ENCODE measurements around the gene SORD.
"Not testable (repeated sequence)": the region's sequence is repeated elsewhere in the genome, so short reads cannot be mapped to it uniquely, and the experiment has no call there.

The SORD gene

DNA sequence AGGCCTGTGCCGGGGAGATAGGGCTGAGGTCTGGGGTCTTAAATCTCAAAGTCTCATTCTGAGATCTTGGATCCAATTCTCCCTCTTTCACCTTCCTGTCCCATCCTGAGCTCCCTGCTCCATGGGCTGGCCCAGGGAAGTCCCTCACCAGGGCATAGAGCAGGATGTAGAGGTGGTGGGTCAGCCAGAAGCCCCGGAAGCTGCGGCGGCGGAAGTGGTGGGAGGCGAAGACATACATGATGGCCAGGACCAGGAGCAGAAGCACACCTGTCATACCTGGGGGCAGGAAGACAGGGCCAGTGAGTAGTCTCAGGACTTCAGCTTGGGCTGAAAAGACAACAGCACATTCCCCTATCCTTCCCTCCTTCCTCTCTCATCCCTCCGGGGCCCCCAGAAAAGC lies 74.5 kb downstream of the SORD start:
- no peak for DNase-seq (ENCODE audit: low read depth in 2 of 2)

GRCh38 chr15:45099549-45100165 lies 76.7 kb downstream of the SORD start:
- DNase-seq (ENCODE audit: low read depth in 2 of 2) = no peak

DNA sequence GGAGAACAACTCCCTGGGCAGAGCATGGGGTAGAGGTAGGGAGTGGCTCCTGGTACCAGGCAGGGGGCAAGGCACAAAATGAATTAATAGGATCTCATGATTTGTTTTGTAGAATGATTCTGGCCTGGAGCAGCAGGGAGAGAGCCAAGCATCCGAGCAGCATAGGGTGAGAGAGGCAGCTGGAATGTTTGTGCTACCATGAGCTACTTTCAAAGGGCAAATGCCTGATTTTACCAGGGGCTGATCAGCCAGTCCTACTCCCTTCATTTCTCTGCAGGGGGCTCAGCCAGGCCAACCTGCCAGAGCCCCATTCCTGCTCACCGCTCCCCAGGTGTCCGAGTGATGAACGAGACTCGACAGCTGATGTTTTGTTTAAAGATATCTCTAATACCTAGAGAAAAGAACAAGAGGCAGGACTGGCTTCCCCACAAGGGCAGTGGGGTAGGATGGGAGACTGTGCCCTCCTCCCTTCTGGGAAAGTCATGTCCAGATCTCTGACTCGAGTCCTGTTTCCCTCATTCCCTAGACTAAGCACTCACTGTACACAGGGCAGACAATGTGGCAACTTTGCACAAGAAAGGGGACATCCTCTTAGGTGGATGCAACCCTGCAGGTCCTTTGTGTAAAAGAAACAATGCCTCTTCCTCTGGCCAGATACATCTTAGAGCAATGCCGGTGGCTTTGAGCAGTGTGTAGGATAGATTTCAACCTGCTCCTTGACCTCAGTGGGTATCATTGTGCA lies 78.1 kb downstream of the SORD start:
- no peak for DNase-seq (ENCODE audit: low read depth in 2 of 2)

DNA sequence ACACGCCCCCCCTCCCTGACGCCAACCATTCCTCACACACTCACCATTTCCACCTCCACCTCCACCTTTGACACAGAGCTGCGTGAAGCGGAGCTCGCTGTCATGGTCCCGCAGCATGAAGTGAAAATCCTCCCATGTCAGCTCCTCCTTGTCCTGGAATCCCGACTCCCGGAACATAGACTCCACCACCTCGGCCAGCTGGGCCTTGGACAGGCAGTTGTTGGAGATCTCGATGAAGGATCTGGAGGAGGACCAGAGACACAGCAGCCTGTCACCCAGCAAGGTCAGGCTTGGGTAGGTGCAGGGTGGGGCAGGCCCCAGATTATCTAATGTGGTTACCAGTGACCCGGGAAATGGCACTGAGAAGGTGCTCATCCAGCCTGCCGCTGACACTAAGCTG lies 78.8 kb downstream of the SORD start:
- DNase-seq (ENCODE audit: low read depth in 2 of 2) = no peak

DNA sequence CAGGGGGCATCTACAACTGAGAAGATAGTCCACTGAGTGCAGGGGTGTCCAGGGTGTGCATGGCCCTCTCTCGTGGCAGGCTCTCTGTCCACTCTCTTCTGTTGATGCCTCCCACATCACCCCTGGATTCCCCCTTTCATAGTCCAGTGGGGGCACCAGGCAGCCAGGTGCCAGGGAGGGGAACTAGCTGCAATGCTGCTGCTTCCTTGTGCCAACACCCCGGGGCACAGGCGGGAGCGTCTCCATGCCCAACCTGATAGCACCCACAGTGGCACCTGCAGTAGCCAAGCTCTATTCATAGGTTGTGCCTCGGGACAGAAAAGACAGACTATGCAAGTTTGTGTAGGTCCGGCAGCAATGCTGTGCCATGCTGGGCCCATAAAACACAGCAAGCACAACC lies 79.2 kb downstream of the SORD start:
- no peak for DNase-seq (ENCODE audit: low read depth in 2 of 2)

- not testable (repeated sequence) for DNase-seq (ENCODE audit: low read depth in 2 of 2)
Observed at GRCh38 chr15:45104170-45104569, 81.2 kb downstream of the SORD start.

DNA sequence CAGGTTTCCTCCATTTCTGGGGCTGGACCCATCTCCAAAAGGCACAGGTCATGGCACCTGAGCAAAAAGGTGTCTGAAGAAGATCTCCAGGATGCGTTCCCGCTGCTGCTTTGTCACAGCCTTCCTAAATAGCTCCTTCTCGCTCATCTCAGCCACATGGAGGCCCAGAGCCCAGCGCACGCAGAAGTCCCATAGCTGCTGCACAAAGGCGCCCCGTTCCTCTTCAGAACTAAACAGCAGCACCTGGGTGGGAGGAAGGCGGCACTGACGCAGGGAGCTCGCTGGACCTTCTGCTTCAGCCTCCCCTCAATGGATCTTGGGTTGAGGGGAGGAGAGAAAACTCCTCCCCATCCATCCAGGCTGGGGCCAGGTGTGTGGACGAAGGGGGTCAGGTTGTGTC lies 82.6 kb downstream of the SORD start:
- DNase-seq (ENCODE audit: low read depth in 2 of 2) = no peak

- no peak for DNase-seq (ENCODE audit: low read depth in 2 of 2)
Observed at GRCh38 chr15:45106002-45106790, 83.2 kb downstream of the SORD start.

GRCh38 chr15:45107941-45108630 lies 85.1 kb downstream of the SORD start:
- no peak for DNase-seq (ENCODE audit: low read depth in 2 of 2)

DNA sequence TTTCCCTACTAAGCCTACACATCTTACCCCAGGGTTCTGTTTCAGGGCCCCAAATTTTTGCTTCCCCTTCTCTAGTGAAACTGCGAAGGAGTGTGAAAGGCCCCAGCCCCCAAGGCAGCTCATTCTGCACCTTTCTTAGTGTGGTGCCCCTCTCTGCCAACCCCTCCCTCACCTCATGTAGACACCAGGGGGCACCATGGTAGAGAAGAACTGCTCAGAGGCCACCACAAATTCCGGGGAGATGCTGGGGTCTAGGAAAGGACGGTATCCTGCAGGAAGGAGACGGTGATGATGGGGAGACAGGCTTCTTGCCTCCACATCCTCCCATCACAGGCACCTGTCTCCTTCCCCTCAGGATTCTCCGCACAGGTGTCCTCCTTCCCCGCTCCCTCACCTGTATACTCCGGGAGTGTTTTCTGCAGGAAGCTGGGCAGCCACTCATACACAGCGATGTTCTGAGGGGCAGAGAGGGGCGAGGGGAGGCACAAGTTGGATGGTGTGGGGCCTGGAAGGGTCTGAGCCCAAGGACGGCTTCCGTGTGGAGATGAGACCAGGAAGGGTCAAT lies 87.3 kb downstream of the SORD start:
- no peak for DNase-seq (ENCODE audit: low read depth in 2 of 2)

DNA sequence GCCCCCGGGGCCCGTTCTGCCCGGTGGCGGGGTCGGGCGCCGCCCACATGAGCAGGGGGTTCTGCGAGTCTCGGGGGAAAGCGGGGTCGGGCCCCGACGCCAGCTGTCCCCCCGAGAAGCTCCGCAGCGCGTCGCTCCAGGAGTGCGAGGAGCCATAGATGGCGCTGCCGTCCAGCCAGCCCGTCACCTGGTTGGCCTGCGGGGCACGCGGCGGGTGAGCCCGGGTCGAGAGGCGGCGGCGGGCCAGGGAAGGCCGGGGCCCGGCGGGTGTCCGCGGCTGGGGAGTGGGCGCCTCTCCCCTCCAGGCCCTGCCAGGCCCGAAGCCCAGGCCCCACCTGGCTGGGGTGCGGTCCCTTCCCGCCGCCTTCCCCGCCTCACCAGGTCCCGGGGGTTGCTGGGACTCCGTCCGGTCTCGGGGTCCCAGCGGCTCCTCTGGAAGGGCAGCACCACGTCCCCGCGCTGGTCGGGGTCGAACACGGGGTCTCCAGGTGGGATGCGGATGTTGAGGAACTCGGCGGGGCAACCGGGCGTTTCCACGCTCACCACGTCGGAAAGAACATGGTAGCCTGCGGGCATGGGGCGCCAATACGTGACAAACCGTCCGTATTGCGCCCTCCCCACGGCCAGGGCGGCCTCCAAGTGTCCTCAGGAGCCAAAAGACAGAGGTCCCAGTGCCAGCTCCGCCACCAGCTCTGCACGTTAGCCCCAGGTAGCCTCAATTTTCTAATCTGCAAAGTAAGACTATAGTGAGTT lies 88.6 kb downstream of the SORD start:
- DNase-seq (ENCODE audit: low read depth in 2 of 2) = no peak

- no peak for DNase-seq (ENCODE audit: low read depth in 2 of 2)
Observed at GRCh38 chr15:45112143-45112590, 89.2 kb downstream of the SORD start.

GRCh38 chr15:45112591-45113379 lies 89.8 kb downstream of the SORD start:
- no peak for DNase-seq (ENCODE audit: low read depth in 2 of 2)

DNA sequence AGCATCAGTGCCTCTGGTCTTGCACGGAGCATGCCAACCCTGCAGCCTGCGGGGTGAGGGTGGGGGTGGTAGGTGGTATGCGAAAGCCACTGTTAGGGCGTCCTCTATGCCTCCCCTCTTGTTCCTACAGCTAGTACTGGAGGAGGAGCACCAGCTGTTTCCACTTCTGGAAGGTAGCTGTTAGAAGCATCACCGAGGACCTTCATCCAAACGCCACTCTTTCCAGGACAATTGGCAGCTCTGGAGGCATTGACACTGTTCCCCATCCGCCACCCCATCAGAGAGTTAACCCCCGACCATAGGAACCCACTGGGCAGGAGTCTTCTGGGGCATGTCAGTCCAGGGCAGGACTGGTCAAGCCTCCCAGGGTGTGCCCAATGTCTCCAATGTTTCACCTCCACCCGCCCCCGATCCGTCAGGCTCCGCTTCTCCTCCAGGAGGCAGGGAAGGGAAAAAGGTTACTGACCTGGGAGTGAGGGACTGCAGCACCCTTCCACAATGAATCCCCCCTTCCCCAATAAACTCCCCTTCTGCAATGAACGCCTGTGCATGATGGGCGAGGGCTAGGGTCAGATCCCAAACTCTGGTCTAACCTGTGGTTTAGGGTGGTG lies 90.5 kb downstream of the SORD start:
- no peak for DNase-seq (ENCODE audit: low read depth in 2 of 2)

DNA sequence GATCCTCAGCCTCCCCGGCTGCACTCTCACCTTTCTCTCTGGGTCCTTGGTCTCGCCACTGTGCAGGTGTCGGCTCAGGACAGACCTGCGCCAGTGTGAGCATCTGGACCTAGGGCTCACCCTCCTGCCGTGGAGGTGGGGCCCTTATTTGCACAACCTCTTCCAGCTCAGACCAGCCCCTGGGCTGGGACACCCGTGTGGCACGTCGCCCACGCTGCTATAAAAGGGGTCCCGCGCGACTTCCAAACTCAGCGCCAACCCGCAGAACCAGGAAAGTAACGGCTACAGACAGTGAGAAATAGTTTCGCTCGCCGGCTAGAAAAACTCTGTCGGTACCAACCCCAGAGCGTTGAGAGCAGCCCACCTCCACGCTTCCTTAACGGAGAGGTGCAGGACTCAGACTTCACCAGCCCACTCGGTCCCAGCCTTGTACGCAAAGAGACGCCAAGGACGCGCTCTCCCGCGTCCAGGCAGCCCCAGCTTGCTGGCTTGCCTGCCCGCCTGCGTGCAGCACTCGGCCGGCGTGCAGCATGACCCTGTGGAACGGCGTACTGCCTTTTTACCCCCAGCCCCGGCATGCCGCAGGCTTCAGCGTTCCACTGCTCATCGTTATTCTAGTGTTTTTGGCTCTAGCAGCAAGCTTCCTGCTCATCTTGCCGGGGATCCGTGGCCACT lies 91.2 kb downstream of the SORD start, which contains the start of the genes DUOX2 and DUOXA2:
DUOX2 (minus strand) TSS at position 97 of the 675 bp plus-strand sequence. CDS start 761 bp downstream, outside the sequence.
DUOXA2 (plus strand) TSS at position 251 of the 675 bp plus-strand sequence; CDS start at position 531, 280 bp downstream.
- no peak for DNase-seq (ENCODE audit: low read depth in 2 of 2)

GRCh38 chr15:45114751-45115085 lies 91.7 kb downstream of the SORD start:
- DNase-seq (ENCODE audit: low read depth in 2 of 2) = no peak

GRCh38 chr15:45115312-45115820 lies 92.4 kb downstream of the SORD start:
- no peak for DNase-seq (ENCODE audit: low read depth in 2 of 2)

DNA sequence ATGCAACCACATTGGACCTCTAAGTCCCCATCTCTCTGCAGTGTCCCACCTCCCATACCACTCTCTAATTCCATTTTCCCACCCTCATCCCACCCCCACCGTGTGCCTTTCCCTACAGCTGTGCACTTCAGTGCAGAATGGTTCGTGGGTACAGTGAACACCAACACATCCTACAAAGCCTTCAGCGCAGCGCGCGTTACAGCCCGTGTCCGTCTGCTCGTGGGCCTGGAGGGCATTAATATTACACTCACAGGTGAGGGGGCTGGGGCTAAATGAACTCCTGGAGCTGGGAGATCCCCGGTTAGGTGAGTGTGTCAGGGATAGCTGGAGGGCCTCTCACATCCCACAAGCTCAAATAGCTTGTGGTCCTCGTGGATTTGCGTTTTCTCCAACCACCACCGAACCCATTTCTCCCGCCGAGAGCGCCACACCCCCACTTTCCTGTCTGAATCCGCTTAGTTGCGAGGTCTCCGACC lies 93.0 kb downstream of the SORD start:
- no peak for DNase-seq (ENCODE audit: low read depth in 2 of 2)

Data from stimulated activated CD4-positive, alpha-beta T cell treated with anti-CD3 and anti-CD28 coated beads, Interleukin-1b, Interleukin-23, amount 100 ng/mL, for 4 hours (primary cell).